NCI-H526 (cell line): ENCODE results near the gene CACNA2D1.
A peak's percentile ranks its signal among the peaks of the same experiment; 100 is the strongest.

ENCODE experiments used
- DNase-seq, 2 experiments: peaks; one replicate each; lab custom pipeline; 2025; lab: John Stamatoyannopoulos, UW

Gene CACNA2D1

DNA sequence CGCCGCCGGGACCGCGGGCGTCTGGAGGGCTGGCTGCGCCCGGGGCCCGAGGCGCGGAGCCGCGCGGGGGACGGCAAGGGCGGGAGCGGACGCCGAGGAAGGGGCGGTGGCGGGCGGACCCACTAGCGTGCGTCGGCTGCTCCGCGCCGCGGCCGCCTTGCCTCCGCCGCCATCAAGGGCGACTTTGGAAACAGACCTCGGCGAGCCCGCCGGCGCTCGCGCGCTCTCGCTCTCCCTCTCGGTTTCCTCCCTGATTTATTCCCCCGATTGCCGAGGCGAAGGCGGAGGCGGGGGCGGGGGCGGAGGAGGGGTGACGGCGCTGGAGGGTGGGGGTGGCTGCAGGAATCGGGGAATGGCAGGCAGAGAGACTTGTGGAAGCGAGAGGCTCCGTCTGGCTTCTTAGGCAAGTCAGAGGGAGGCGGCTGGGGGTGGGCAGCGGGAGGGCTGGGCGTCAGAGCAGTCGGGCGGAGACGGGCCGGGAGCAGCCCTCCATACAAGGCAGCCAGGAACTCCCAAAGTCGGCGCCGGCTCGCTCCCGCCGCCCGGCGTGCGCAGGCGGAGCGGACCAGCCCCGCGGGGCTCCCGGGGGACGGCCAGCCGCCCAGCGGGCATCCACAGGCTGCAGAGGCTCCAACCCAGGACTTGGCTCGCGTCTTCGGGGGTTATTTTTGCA, at the start of gene CACNA2D1:
CACNA2D1 (minus strand) TSS at position 231 of the 673 bp plus-strand sequence.
- peak; percentile 69 to 88 for DNase-seq

DNA sequence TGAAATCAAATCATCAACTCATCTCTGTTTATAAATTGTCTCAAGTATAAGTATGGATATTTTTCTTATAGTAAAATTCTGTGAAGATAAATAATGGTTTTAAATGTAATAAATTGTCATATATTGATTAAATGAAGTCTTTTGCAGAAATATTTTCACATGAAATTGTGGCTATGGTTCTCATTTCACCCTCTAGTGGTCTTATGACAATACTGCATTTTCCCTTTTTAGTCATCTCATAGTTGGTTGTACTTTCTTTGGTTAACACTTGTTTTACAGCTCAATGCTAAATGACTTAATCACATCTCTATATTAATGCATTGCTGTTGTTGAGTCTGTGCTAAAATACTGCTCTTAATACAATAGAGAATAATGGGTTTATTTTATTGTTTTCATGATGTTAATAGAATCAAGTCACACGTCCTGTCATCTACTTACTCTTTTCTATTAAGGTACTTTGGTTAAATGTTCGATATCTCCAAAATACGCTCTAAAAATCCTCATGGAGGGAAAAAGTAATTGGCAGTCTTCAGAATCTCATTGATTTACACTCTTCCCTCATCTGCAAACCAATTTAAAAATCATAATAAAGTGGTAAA, 38.0 kb upstream of the CACNA2D1 start:
- peak in 1 of 2 experiments; percentile 36 for DNase-seq

DNA sequence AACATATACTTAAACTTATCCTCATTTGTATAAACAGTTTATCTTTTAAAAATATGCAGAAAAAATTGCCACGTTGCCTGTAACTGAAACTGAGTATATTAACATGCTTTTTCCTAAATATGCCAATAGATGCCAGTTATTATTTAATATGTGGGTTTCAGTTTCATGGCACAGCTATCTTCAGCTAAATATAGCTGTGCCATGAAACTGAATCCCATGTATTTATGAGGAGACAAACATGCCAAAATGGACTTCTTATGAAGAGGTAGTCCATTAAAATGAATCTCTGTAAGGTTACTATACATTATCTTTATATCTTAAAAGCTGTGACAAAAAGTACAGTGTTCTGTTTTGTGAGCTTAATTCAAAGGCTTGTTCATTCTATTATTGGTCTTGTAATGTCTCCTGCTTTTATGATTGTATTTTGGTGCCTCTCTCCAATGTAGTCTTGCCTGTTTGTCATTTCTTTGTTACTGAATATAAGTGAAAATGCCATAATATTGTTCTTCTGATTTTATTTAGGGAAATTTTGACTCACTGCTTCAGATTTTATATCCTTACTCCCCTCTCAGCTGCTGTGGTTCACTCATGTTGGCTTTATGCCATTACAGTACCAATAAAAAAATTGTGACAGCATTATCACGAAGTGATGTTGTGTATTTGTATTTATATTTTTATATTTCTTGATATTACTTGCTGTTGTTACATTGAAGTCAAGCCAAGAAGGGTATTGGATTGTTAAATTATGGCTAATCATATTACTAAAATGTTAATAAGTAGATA, 34.3 kb upstream of the CACNA2D1 start:
- DNase-seq: no peak

DNA sequence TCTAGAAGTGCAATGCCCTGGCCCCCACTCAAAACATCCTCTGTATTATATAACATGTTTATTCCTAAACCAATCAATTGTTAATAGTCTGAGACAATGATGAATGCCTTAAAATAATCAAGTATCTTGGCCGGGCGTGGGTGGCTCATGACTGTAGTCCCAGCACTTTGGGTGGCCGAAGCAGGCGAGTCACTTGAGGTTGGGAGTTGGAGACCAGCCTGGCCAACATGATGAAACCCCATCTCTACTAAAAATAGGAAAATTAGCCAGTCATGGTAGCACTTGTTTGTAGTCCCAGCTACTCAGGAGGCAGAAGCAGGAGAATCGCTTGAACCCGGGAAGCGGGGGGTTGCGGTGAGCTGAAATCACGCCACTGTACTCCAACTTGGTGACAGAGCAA, 29.4 kb upstream of the CACNA2D1 start:
- no peak for DNase-seq

DNA sequence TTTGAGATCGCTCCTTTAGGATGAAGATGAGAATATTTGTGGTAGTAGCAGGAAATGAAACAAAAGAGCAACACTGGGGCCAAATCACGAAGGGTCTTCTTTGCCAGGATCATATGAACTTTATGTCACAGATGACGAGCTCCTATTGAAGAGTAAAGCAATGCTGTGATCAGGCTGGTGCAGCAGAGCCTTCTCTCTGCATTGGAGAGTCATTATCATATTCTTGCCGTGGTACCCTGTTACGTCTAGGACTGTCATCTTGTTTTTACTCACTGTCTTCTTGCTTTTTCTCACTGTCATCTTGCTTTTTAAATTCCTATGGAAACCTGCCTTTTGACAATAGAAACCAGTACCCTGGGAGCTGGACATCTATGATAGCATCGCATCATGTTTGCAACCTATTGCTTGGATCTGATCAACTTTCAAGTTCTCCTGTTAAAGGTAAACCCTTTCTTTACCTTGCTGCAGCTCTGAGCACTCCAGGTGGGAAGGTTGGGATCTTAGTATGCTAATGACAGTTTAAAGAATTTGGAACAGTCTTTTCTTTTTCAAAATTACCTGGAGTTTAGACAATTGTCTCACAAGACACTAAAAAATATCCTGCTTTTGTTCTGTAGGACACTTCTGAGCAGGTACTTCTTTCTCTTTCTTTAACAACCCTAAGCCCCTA, 27.9 kb upstream of the CACNA2D1 start:
- DNase-seq: no peak

DNA sequence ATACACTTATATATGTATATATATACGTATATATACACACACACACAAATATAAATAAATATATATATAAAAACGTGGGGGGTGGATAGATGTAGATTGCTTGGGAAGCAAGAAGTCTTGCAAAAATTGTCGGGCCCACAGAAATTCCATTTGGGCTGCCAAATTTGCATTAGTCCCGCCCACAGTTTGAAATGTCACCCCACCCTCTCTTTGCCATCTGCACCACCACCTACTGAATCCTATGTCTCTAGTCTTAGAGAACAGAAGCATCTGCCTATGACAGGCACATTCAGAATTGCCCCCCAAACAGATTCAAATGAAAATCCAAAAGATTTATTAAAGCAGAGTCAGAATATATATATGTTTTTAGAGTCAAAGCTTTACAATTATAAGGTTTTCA, 25.6 kb upstream of the CACNA2D1 start:
- no peak for DNase-seq

DNA sequence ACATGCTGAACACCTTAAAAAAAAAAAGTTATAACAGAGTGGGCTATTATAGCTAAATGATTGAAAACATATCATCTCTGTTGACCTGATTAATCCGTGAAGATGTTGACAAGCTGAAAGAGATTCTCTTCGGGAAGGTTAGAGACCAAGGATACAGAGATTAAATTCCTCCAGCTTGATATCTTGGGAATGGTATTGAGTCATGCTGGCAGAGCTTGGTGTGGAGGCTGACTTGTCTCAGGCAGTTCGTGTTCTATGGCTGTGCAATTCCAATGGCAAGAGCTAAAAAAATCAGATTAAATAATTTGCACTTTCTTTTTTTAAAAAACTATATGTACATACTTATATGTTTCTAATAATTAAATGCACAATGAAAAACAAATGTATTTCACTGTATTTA, 24.9 kb upstream of the CACNA2D1 start:
- DNase-seq: no peak

DNA sequence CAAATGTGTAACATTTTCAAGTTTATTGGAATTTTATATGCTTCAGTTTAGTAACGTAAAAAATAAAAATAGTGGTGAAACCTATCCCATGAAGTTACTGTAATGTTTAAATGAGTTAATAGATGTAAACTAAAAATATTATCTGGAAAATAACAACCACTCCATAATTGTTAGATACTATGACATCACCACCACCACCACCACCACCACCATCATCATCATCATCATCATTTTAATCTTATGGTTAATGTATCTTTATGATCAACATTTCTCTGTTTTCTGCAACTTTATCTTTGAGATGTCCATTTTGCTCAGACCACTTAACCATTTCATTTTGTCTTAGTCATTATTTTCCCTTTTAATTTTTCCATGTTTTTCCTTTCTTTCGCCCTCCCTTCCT, 23.4 kb upstream of the CACNA2D1 start:
- no peak for DNase-seq

DNA sequence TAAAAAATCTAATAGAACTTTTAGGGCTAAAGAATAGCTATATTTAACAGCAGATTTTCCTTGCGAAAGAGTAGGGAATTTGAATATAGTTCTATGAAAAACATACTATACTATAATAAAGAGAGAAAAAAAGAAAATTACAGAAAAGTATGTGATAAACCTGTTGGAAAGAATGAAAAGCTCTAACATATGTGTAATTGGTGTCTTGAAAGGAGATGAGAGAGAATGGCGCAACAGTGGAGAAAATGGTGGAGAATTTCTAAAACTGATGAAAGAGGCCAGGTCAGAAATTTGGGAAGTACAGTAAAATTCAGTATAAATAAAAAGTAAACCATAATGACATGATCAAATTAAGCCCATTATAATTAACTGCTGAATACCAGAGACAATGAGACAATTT, 20.8 kb upstream of the CACNA2D1 start:
- DNase-seq: no peak

DNA sequence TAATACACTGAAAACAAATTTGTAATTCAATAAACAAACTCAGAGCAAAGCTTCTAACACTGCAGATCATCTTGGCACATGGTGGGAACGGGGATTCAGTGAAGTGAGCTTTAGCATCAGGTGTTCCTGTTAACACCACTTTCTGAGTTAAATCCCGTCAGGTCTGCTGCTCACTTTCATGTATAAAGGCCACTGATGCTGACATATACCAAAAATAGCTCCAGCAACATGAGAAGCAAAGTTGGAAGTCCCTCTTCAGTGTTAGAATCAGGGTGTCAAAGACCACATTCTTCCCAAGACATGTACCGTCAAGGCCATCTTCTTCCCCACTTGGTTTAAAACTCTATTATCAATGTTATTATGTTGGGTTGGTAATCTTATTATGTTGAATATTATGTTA, 11.7 kb upstream of the CACNA2D1 start:
- no peak for DNase-seq

DNA sequence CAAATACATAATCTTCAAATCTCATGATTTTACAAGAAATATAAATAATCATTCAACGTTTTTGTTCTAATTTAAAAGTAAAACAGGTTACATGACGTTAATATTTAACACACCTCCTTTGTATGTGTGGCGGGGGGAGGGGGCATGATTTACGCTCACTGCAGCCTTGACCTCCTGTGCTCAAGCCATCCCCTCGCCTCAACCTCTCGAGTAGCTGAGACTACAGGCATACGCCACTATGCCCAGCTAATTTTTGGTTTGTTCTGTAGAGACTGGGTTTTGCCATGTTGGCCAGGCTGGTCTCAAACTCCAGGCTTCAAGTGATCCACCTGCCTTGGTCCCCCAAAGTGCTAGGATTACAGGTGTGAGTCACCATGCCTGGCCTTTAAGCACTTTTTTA, 7.2 kb upstream of the CACNA2D1 start:
- DNase-seq: no peak

DNA sequence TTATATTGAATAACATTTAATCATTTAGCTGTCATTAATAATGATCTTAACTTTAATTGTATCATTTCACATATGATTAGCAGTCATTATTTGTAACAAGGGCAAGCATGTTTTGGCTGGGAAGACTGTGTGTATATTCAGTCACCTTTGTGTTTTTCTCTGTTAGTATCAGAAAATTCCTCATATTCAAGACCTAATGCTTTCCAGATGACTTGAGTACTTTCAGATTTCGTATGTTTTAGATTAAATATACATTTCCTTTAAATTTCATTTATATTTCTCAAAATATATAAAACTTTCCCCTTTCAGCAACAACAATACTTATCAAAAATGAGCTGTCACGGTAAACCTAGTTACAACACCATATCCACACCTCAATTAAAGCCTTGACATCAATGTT, 6.3 kb upstream of the CACNA2D1 start:
- no peak for DNase-seq

DNA sequence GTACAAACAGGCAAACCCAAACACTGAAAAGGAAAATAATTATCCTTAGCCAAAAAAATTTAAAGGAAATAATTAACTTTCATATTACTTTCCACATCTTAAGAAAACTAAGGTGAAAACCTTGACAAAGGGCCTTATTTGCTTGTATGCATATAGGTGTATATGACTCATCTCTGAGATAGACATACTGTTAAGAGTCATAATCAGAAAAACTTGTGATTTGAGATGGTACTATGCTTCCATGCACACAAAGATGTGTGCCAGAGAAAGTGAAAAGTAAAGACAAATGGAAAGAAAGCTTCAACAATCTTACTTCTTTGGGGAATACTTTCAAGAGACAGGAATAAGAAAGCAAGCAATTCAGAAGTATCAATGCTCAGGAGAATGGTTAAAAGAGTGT, 3.3 kb upstream of the CACNA2D1 start:
- DNase-seq: no peak

DNA sequence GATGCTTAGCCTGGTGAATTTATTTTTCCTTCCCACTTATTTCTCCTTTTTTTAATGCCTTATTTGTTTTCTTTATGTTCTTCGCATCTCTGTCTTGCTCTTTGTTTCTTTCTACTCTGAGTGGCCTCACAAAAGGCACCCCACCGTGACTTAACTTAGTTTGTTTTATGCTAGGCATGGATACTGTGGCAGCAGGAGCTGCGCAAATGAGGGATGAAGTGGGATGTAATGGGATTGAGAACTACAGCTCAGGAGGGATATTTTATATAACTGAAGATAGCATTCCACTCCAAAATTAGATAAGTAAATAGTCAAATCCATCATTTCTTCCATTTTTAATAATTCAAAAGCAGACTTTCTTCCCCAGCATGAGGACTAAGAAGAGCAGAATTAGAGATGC, 1.7 kb upstream of the CACNA2D1 start:
- DNase-seq: no peak

DNA sequence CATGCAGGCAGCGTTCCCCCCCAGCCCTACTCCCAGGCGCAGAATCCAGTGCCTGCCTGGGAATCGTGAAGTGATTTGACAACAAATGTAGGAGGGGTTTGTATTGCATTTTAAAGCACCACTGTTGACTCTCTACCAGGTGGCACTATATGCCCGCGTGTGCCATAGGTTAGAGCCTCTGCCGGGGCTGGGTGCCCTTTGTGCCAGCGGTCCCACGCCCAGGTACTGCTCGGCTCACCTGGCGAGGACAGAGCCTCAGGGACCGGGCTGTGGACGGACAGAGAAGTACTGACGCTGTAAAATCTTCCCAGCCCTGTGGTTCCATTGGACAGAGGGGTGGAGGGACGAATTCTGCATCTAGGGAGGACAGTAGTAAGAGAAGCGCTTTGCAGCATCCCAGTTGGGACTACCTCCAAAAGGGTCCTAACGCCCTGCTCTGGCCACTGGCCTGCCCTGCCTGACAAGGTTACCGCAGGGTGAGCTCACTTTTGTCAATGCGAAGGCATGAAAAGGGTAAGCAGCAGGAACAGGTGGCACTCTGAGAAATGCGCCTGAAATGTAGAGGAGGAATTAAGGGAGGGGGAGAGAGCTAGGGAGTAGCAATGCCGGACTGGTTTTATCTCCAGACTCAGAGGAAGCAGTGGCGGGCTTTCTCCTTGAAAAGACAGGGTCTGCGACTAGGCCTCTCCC, 788 bp upstream of the CACNA2D1 start:
- DNase-seq: peak; percentile 69 to 86

DNA sequence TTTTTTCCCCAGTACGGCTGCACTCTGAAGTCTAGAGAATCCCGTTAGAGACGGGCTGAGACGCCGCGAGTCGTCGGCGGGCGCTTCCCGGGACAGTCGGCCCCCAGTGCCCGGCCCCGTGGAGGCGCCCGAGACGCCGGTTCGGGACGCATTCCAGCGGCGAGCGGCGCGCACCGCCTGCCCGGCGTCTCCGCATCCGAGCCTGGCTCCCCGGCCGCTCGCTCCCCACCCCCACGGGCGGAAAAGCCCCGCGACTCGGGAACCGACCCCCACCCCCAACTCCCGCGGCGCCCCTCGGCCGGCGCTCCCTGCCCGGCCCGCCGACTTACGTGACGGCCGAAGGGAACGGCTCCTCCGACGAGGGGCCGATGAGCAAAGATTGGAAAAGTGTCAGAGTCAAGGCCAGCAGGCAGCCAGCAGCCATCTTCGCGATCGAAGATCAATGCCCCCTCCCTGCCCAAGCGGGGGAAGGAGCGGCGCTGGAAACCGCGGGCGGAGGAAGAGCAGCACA, 486 bp downstream of the CACNA2D1 start:
- DNase-seq: peak in 1 of 2 experiments; percentile 76

DNA sequence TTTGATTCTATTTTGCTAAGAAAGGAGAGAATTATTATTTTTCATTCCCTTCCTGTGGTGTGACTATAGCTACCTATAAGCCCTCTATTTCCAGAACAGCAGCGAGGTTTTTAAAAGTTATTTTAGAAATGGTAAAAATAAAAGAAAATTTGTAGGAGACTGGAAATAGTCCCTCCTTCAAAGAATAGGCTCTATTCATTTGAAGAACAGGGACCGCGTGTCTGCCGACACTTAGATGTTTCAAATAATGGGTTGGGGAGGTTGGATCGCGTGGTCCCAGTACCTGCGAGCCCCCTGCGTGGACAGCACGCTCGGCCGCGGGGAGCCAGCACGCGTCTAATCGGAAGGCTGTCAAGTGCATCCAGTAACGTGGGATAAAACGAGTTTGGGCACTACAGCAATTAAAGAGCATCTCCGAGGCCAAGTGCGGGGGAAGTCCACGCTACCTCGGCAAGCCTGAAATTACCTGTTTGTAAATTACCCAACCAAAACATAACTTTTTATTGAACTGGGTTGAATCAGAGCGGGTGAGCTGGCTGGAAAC, 1.0 kb downstream of the CACNA2D1 start:
- peak; percentile 28 to 67 for DNase-seq

DNA sequence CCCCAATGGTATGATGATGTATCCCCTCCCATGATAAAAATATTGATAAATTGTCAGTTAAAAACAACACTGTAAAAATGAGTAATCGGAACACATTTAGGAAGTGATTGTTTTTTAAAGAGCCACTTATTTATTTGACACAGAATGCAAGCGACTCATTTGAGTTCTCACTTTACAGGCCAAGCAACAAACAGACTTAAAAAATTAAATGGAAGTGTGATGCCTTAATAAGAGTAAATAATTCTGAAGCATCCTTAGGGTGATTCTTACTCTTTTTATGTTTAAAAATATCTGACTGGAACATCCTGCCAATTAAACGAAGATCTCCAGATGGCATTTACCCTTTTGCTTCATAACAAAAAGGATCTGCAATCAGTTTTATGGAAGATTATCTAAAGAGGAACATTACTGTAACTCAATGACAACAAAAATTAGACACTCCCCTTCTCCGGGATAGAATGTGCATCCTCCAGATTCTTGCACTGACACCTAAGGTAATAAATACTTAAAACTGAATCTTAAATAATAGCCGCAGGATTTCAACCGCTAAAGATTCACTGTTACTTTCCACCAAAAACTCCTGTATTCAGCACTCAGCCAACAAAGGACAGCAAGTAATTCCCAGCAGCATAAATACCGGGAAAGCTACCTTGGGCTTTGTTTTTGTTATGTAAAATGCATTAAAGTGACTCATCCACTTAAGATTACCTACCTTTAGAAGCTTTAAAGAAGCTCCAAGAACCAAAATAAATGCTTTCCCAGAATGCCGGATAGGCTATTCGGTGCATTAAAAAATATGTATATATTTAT, 1.7 kb downstream of the CACNA2D1 start:
- no peak for DNase-seq

DNA sequence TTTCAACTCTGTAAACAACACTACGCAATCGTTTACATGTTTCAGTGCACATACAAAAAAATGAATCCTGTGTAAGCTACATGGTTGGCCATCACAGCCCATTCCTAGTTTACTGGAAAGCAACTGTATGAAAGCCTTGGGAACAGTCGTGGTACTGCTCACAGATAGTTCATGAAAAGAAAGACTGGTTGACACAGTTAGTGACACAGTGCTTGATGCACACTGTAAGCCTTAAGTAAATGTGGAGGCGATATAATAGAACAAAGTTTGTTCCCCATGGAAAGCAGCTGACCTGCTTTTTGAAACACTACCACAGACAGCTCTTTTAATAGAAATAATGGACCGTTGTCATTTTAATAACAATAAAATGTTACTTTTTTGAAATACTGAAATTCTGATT, 5.1 kb downstream of the CACNA2D1 start:
- DNase-seq: no peak

DNA sequence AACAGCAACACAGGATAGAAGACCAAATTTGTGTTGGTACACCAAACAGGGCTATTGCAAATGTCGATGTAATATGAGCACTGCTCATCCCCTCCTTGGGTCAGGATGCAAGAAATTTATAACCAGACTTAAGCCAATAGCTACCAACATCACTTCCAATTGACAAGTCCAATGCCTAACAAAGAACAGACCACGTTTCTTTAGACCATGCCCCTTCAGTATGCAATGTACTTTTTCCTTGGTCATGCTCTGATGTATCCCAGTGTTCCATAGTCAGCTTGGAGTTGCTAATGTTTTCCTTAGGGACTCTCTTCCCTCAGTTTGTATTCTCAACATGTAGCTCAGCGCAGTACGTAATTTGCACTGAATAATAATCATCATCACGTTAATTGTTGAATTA, 7.8 kb downstream of the CACNA2D1 start:
- no peak for DNase-seq
